RKO (cell line): ENCODE data around the gene VDAC1.
"Not testable (repeated sequence)": the region's sequence is repeated elsewhere in the genome, so short reads cannot be mapped to it uniquely, and the experiment has no call there.

ENCODE experiments used
- DNase-seq: peaks from one replicate; pipeline ENCODE4 v3.0.0-alpha.2; 2016; ENCODE audit warnings: low spot score

VDAC1 gene

GRCh38 chr5:133967698-133968203, 37.0 kb downstream of the VDAC1 start:
- DNase-seq, result peak; percentile 35

GRCh38 chr5:133967124-133967523, 37.7 kb downstream of the VDAC1 start:
- DNase-seq, result peak; percentile 23

- DNase-seq, result no peak
Measured at GRCh38 chr5:133966090-133966489, 38.7 kb downstream of the VDAC1 start.

- no peak for DNase-seq
Measured at GRCh38 chr5:133963493-133964128, 41.2 kb downstream of the VDAC1 start.

DNA sequence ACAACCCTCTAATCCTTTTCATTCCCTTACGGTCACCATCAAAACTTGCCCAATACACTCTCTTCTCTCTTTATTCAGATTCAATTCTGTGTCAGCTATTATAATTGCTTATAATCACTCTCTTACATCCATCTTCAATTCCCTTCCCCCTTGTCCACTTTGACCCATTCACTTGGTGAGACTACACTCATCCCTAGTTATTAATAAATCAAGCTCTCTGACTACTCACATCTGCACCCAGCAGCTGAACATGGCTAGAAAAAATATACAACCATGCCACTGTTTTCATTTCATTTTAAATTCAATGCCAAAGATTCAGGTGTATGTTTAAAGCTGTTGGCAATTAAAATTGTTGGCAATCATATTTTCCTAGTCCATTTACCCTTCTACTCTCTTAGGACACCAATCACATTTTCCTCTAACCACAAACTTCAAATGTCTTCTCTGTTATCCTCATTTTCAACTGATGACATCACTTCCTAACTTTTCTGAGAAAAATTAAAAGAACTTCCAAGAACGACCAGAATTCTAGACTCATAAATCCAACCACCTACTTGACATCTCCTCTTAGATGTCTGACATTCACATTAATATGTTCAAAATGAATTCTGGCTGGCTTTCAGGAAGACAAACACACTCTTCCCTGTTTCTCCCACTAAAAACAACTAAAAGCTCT, 41.8 kb downstream of the VDAC1 start:
- no peak for DNase-seq

GRCh38 chr5:133962131-133962530, 42.6 kb downstream of the VDAC1 start:
- DNase-seq, result no peak

DNA sequence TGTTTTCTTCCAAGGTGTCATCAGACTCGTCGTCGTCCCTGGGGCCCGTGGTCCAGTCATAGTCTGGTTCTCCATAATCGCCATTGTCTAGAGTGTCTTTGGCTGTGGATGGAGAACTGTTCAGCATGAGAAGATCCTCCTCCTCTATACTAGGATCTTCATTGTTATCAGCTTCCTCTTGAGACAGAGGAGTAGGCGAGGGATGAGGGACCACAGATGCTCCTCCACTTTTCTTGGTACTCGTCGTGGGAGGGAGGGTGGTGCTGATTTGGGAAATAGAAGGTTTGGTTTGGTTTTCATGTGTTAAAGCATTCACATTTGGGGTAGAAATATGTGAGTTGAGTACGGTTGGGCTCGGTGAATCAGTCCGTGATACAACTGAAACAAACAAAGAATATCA, 45.1 kb downstream of the VDAC1 start:
- no peak for DNase-seq

DNA sequence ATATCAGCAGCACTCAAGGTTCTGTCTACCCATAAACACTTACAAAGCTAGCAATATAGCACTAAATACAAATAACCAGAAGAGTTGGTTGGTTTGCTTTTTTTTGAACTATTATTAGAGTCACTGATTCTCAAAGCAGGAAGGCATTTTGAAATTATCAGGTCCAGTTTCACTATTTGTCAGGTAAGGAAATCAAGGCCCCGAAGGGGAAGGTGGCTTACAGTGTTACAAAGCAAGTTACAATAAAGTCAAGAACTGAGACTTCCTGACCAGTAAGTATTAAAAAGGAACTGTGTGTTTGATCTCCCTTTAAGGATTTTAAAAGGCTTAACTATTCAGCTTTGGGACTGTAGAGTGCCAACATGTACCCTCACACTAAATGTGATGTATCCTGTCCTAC, 47.2 kb downstream of the VDAC1 start:
- no peak for DNase-seq

DNA sequence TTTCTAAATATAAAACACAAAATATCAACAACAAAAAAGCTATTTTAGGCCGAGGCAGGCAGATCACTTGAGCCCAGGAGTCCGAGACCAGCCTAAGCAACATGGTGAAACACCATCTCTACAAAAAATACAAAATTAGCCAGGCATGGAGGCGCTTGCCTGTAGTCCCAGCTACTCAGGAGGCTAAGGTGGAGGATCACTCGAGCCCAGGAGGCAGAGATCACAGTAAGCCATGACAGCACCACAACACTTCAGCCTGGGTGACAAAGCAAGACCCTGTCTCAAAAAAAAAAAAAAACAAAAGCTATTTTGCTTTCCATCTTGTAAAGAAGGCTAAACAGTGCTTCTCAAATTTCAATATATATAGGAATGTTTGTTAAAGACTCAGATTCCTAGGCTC, 47.7 kb downstream of the VDAC1 start:
- no peak for DNase-seq

DNA sequence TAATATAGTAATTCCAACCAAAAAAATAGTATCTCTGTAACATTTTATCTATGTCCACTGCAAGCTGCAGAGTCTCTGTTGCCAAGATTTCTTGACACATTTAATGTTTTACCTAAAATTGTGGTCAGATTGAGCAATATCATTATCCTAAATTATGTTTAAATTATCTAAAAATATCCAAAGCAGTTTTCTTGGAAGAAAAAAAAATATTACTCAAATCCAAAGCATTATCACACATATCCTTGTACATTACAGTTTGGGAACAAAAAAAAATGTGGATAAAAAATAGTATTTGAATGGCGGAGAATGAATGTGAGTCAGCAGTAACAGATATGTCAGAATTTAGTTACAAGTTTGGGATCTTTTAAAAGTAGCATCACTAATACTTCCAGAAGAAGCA, 48.6 kb downstream of the VDAC1 start:
- DNase-seq, result not testable (repeated sequence)

GRCh38 chr5:133953568-133954145, 51.1 kb downstream of the VDAC1 start:
- DNase-seq, result no peak

- no peak for DNase-seq
Measured at GRCh38 chr5:133952729-133953567, 51.8 kb downstream of the VDAC1 start.

DNA sequence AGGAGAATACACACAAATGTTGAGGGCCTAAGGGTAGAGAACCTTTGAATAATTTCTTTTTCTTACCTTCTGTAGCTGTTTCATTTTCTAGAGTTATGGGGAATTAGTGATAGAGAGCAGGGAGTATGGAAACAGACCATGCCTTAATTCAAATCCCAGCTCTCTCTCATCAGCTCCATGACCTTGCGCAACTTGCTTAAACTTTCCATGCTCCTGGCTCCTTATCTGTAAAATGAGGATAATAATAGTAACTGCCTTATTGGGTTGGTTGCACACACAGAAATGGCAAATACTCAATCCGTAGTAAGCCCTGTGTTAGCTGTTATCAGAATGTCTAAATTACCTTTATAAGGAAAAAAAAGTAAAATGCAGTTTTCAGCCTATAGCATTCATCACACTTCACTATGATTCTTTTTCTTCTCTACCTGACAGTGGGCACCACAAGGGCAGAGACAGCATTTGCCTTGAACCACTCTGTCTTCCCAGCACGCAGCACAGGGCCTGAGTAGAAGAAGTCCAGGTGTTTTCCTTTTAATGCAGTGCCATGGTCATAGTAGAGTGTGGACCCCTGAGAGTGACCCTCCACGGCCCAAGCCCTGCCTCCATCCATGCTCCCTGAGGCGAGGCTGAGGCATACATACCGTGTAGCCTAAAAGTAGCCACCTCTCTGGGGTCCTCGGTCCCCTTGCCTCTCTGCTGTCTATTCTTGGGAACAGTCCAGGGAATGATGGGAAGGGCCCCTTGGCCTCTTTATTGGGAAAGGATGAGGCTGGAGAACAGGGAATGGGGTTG, 53.8 kb downstream of the VDAC1 start:
- DNase-seq, result no peak

DNA sequence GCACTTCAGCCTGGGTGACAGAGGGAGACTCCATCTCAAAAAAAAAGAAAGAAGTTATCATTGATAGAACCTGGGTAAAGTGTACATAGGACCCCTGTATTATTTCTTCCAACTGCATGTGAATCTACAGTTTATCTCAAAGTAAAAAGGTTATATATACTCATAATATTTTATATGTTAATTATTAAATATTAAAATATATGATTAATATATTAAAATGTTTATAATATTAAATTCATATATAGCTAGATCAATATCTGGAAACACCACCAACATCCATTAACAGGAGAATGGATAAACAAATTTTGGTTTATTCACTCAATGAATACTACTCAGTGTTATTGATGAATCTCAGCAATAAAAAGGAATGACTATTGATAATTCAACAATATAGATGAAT, 56.1 kb downstream of the VDAC1 start:
- no peak for DNase-seq

- no peak for DNase-seq
Measured at GRCh38 chr5:133947431-133947841, 57.3 kb downstream of the VDAC1 start.

- DNase-seq, result no peak
Measured at GRCh38 chr5:133945568-133945967, 59.2 kb downstream of the VDAC1 start.

DNA sequence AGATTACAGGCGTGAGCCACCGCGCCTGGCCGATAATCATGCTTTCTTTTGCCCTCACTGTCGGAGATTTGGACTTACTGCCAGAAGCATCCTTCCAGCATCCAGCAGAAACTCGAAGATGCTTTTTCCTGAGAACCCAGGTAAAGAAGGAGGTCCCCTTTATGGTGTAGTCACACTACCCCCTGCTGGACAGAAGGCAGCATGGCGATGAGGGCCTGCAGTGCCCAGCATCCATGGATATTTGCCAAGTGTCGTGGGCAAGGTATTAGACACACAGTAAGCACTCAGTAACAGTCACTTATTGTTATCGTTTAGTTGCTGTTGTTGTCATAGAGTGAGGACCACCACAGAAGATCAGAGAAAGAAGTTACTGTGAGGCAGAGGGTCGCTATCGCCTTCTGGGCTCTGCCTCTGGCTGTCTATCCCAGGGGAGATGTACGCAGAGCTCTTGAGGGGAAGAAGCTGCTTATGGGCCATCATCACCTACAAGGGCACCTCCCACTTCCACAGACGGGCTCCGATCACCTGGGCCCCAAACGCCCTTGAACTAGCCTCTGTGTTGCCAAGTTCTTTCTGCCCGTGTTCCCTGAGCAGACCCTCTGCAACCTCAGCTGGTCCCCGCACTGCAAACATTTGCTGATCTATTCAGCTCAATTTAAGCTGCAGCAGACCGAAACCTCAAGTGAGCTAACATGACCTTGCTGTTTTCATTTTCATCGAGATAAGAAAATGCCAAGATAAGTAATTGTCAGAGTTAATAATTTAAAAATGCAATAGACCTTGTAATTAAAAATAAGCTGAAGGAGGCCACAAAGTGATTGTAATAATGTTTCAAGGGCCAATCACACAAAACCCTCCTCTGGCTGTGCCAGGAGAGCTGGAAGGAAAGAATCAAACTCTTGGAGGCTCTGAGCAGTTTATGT, 60.3 kb downstream of the VDAC1 start:
- DNase-seq, result peak; percentile 39

- DNase-seq, result no peak
Measured at GRCh38 chr5:133943475-133943817, 61.3 kb downstream of the VDAC1 start.

DNA sequence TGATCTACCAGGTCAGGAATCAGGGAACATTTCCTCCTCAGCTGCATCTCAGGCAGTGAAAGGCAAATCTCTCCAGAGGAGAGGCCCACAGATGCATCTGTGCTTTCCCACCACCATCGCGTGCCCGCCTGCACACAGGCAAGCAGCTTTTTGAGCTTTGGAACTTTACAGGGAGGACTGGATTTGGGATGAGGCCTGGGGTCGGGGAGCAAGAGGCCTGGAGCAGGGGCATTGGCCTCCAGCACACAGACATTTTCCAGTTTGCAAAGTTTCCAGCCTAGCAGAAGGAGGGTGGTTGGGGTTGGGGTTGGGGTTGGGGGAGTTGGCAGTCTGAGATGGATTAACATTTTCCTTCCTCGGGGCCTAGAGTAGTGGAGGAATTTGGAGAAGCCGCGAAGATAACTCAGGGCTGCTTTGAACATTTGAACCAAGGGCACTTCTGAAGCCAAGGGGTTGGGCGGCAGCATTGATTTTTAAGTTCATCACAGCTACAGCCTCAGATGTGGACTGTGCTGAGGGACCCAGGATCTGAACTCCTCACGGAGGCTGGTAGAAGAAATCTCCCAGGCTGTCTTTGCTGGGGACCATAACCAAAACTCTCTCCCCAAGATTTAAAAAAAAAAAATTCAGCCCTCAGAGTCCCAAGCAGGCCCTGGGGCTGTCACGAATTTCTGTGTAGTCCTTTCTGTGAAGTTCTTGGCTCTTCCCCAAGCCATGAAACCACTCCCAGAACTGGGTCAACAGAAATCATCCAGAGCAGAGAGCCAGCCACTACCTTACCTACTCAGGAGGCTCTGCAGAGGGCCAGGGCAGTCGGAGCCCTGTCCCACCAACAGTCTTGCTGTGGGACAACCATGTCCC, 61.9 kb downstream of the VDAC1 start:
- DNase-seq, result no peak
